Activated CD4-positive, alpha-beta T cell treated with anti-CD3 and anti-CD28 coated beads, Interleukin-2, Interleukin-4, amounts not matched to agents 100 ng/mL and 50 ng/mL, durations not matched to agents 16 hours and 8 hours (primary cell): ENCODE measurements around the gene CTTNBP2NL.

Experiments used
- DNase-seq: peaks from one replicate; pipeline ENCODE4 v3.0.0-alpha.2; 2020; ENCODE audit warnings: low spot score

Gene CTTNBP2NL

DNA sequence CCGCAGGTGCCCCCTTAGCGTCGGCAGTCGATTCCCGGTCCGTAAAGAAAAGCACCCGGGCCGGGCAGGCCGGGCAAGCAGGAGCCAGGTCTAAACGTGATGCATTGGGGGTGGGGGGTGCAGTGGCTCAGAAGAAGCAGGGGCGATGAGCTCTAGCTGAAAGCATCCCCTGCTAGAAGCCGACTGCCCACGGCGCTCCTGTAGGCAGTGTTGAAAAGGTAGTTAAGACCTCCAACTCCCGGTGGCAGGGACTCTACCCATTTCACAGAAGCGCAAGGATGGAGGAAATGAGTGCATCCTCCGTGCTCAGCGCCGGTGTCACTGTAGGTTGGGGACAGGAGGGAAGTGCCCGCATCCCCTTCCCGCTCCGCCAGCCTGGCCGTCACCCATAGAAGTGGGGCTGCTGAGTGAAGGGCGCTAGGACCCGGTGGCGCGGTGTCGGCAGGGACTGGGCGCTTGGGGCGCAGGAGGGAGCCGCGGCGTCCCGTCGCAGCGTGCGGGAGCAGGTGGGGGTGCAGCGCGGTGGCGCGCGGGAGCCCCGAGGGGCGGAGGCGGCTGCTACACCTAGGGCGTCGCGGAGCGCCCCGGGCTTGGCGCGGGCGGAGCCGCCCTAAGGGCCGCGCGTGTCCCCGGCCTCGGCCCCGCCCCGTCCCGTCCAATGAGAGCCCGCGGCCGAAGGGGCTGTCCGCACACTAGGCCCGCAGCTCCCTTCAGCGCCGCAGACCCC lies 112.4 kb downstream of the CTTNBP2NL start, which contains the start of gene WNT2B:
Gene WNT2B (plus strand): TSS at position 688 of the 727 bp plus-strand sequence. CDS start 298 bp downstream, outside the sequence.
- peak; percentile 41 for DNase-seq

DNA sequence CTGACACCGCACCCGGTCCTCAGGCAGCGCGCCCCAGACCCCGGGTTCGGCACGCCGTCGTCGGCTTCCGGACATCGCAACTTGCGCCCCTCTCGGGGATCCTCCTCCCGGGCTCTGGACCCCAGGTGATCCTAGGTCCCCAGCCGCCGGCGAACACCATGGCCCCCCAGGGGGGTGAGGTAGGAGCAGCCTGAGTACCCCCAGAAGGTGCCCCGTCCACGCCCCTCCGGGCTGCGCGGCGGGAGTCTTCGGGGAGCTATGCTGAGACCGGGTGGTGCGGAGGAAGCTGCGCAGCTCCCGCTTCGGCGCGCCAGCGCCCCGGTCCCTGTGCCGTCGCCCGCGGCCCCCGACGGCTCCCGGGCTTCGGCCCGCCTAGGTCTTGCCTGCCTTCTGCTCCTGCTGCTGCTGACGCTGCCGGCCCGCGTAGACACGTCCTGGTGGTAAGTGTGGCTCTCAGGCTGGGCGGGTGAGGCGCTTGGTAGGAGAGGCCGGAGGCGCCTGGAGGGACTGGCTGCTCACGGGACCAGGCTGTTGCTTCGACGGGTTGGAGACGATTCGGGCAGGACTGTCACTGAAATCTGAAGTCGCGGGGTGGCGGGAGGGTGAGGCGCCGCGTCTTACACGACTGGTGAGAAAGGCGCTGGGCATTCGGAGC lies 113.1 kb downstream of the CTTNBP2NL start:
- DNase-seq = no peak

DNA sequence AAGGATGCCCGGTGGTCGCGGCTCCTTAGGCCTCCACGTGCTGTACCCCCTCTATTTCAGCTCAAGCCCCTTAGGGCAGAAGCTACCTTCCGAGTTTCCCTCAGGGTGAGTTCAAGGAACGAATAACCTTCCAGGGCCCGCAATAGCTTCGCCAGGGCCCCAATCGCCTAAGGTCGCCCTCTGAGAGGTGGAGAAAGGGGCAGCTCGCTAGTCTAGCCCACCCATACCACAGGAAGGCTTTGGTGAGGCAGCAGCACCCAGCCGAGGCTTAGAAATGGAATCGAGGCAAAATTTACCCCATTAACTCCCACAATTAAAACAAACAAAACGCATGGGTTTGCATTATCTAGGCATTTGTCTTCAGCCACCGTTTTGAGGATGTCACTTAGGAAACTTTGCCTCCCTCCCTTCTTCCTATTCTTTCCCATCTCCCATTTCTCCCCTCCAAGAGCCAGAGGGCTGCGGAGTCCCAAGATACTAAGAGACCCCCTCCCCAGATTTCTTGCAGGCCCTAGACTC lies 113.7 kb downstream of the CTTNBP2NL start:
- DNase-seq = no peak

DNA sequence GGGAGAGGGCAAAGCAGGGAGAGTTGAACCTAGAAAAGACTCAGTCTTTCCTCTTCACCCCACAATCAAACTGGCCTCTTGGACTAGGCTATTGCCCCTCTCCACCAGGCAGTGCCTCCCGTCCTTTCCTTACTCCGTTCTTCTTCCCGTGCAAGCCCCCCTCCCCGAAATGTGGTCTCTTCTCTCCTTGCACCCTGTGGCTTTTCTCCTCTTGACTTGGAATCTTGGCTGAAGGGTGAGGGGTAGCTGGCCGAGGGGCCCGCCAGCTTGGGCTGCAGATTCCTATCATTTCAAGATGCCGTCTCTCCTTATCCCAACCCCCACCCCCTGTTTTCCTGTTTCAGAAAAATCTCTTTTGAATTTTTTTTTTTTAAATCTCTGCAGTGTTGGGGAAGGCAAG lies 114.3 kb downstream of the CTTNBP2NL start:
- DNase-seq = no peak
